H9 (cell line): ENCODE data around the gene TMEM98. TPM values are rescaled to one million over a fixed set of nuclear protein-coding genes. Genes with fewer than 3 reads are reported as not detected.

Experiments used
- DNase-seq: peaks from one replicate; pipeline ENCODE4 v3.0.0-alpha.2; 2017
- H2AFZ ChIP-seq: one replicate; pipeline ENCODE4 v1.6.1; 2013; ENCODE audit warnings: mild to moderate bottlenecking, low read length, control low read depth, moderate library complexity
- H2AK5ac ChIP-seq: 2 replicates; pipeline ENCODE4 v1.6.1; 2013; ENCODE audit warnings: low read length, control low read depth, mixed read lengths; ENCODE audit not compliant: insufficient read length
- H2BK120ac ChIP-seq: one replicate; pipeline ENCODE4 v1.6.1; 2013; ENCODE audit warnings: low read depth, mild to moderate bottlenecking, low read length, control low read depth, inconsistent platforms; ENCODE audit not compliant: poor library complexity, severe bottlenecking
- H2BK12ac ChIP-seq: 2 replicates; pipeline ENCODE4 v1.6.1; 2013; ENCODE audit warnings: low read length, control low read depth, mixed read lengths, low read depth; ENCODE audit not compliant: insufficient read length
- H2BK15ac ChIP-seq: 2 replicates; pipeline ENCODE4 v1.6.1; 2013; ENCODE audit warnings: low read depth, low read length, control low read depth
- H2BK20ac ChIP-seq: one replicate; pipeline ENCODE4 v1.6.1; 2013; ENCODE audit warnings: low read depth, mild to moderate bottlenecking, low read length, control low read depth, inconsistent platforms; ENCODE audit not compliant: poor library complexity, severe bottlenecking
- H2BK5ac ChIP-seq: 2 replicates; pipeline ENCODE4 v1.6.1; 2013; ENCODE audit warnings: low read length, control low read depth, mixed read lengths; ENCODE audit not compliant: insufficient read length
- H3K14ac ChIP-seq: 2 replicates; pipeline ENCODE4 v1.6.1; 2013; ENCODE audit warnings: low read length, control low read depth; ENCODE audit not compliant: insufficient read depth
- H3K18ac ChIP-seq: 2 replicates; pipeline ENCODE4 v1.6.1; 2013; ENCODE audit warnings: low read depth, mild to moderate bottlenecking, mixed read lengths, low read length, control low read depth; ENCODE audit not compliant: insufficient read length
- H3K23ac ChIP-seq: 2 replicates; pipeline ENCODE4 v1.6.1; 2013; ENCODE audit warnings: low read length, control low read depth, mixed read lengths, low read depth; ENCODE audit not compliant: insufficient read length
- H3K23me2 ChIP-seq: 2 replicates; pipeline ENCODE4 v1.6.1; 2013; ENCODE audit warnings: low read depth, mild to moderate bottlenecking, mixed read lengths, low read length, control low read depth; ENCODE audit not compliant: insufficient read length, poor library complexity, severe bottlenecking
- H3K27ac ChIP-seq: 2 replicates; pipeline ENCODE4 v1.5.1; 2013; ENCODE audit warnings: low read length, control low read depth, mixed read lengths, low read depth; ENCODE audit not compliant: insufficient read length
- H3K27me3 ChIP-seq: 2 replicates; pipeline ENCODE4 v1.6.1; 2013; ENCODE audit warnings: low read length, control low read depth, inconsistent platforms; ENCODE audit not compliant: insufficient read depth
- H3K4ac ChIP-seq: 2 replicates; pipeline ENCODE4 v1.6.1; 2013; ENCODE audit warnings: low read depth, mild to moderate bottlenecking, control low read depth, inconsistent platforms, low read length, moderate library complexity
- H3K4me1 ChIP-seq: 2 replicates; pipeline ENCODE4 v1.6.1; 2013; ENCODE audit warnings: low read length, control low read depth, inconsistent platforms; ENCODE audit not compliant: insufficient read depth
- H3K4me2 ChIP-seq: 2 replicates; pipeline ENCODE4 v1.6.1; 2013; ENCODE audit warnings: low read length, control low read depth, mixed read lengths; ENCODE audit not compliant: insufficient read length, insufficient read depth
- H3K56ac ChIP-seq: 2 replicates; pipeline ENCODE4 v1.6.1; 2013; ENCODE audit warnings: low read depth, mild to moderate bottlenecking, mixed read lengths, low read length, control low read depth; ENCODE audit not compliant: insufficient read length
- H3K79me1 ChIP-seq: 2 replicates; pipeline ENCODE4 v1.6.1; 2013; ENCODE audit warnings: low read depth, mild to moderate bottlenecking, moderate library complexity, low read length, control low read depth, inconsistent platforms; ENCODE audit not compliant: insufficient read depth, poor library complexity, severe bottlenecking
- H3K79me2 ChIP-seq: 2 replicates; pipeline ENCODE4 v1.6.1; 2013; ENCODE audit warnings: low read length, control low read depth, inconsistent platforms; ENCODE audit not compliant: insufficient read depth
- H3K9ac ChIP-seq: 2 replicates; pipeline ENCODE4 v1.6.1; 2013; ENCODE audit warnings: low read length, control low read depth, mixed read lengths; ENCODE audit not compliant: insufficient read length; ENCODE audit errors: extremely low read depth
- H3K9me3 ChIP-seq: one replicate; pipeline ENCODE4 v1.6.1; 2013; ENCODE audit warnings: low read depth, low read length, inconsistent platforms; ENCODE audit not compliant: control insufficient read depth
- H3T11ph ChIP-seq: one replicate; pipeline ENCODE4 v1.6.1; 2013; ENCODE audit warnings: mild to moderate bottlenecking, low read length, control low read depth, inconsistent platforms
- H4K20me1 ChIP-seq: one replicate; pipeline ENCODE4 v1.6.1; 2013; ENCODE audit not compliant: control insufficient read depth, insufficient read length, insufficient read depth
- H4K5ac ChIP-seq: 2 replicates; pipeline ENCODE4 v1.6.1; 2013; ENCODE audit warnings: low read depth, mild to moderate bottlenecking, mixed read lengths, low read length, control low read depth; ENCODE audit not compliant: insufficient read length
- H4K8ac ChIP-seq: replicated peaks from 2 replicates; pipeline ENCODE4 v1.6.1; 2013; ENCODE audit warnings: low read length, control low read depth, mixed read lengths, low read depth; ENCODE audit not compliant: insufficient read length
- H4K91ac ChIP-seq: 2 replicates; pipeline ENCODE4 v1.6.1; 2013; ENCODE audit warnings: low read depth, mild to moderate bottlenecking, moderate library complexity, mixed read lengths, low read length, control low read depth; ENCODE audit not compliant: insufficient read length
- H3K27ac Mint-ChIP-seq, 3 experiments: 2 replicates in 2 of 3; 3 replicates in 1 of 3; pipeline ENCODE4 v1.8.0; 2020 to 2021; ENCODE audit warnings: mixed read lengths in 3 of 3, mild to moderate bottlenecking in 1 of 3, moderate library complexity in 1 of 3
- H3K27me3 Mint-ChIP-seq: 2 replicates; pipeline ENCODE4 v1.8.0; 2021; ENCODE audit warnings: low read depth, mild to moderate bottlenecking, moderate library complexity, mixed read lengths
- H3K36me3 Mint-ChIP-seq, 3 experiments: 2 replicates in 2 of 3; 3 replicates in 1 of 3; pipeline ENCODE4 v1.8.0; 2020 to 2021; ENCODE audit warnings: low read depth in 3 of 3, mixed read lengths in 3 of 3; ENCODE audit not compliant: insufficient read depth in 1 of 3
- H3K4me1 Mint-ChIP-seq, 2 experiments: 2 replicates each; pipeline ENCODE4 v1.8.0; 2020; ENCODE audit warnings: mixed read lengths in 2 of 2
- H3K4me3 Mint-ChIP-seq, 2 experiments: 2 replicates in 1 of 2; 3 replicates in 1 of 2; pipeline ENCODE4 v1.8.0; 2020 to 2021; ENCODE audit warnings: mild to moderate bottlenecking in 2 of 2, mixed read lengths in 2 of 2, moderate library complexity in 1 of 2
- H3K9me3 Mint-ChIP-seq, 2 experiments: 2 replicates in 1 of 2; 3 replicates in 1 of 2; pipeline ENCODE4 v1.8.0; 2020; ENCODE audit warnings: mild to moderate bottlenecking in 2 of 2, mixed read lengths in 2 of 2, moderate library complexity in 1 of 2
- WGBS: extraction: QIAGEN DNeasy Blood & Tissue Kit; methylation state at CpG from one replicate; pipeline ENCODE4 v1.1.7; 2013; ENCODE audit warnings: missing lambda C conversion rate, low lambda C conversion rate, mixed read lengths; ENCODE audit not compliant: insufficient read length; ENCODE audit errors: extremely low coverage; 5-methylcytosine and 5-hydroxymethylcytosine counted together
- total RNA-seq: library from RNA; stranded (reverse); gene quantifications from 2 replicates; pipeline ENCODE4 v1.2.1, GENCODE V29; 2021
- TF ChIP-seq, protein P1 (sequence below): fragments of 200-600 bp; sonication (generic); conservative IDR thresholded peaks from 3 replicates; pipeline ENCODE4 v1.8.0; 2021; ENCODE audit warnings: antibody characterized with exemption, mild to moderate bottlenecking

Gene TMEM98
- total RNA-seq, 1 experiment from 2014 or later = 78.4 TPM

DNA sequence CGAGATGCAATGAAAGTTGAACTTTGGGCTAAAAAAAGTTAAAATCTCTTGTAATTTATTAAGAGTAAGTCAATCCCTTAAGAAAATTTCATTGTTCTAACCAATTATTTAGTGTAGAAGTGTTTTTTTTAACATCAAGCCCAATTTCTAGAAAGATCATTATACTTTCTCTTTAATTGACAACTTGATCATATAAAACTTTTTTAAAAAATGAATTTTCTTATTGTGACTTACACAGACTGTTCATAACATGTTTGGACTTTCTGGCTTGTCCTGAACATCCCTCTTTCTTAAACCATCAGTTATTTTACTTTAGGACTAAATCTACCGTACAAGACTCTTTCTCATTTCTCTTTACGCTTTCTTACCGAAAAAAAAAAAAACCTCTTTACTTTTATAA, 26.2 kb upstream of the TMEM98 start:
- Mint-ChIP-seq H3K4me1 (no peaks in the 10 kb centered on the region), H3K27me3 (peaks cover 4% of the 10 kb centered on the region; the same call in 1 of the 2 replicates), H3K36me3 (peaks cover 0 to 9% (median 2%) of the 10 kb centered on the region in 3 experiments; a peak in 3 of 7 replicates), H3K9me3 (peaks cover 9 to 14% of the 10 kb centered on the region in 2 experiments), H3K27ac (no peak overlapping the region), H3K4me3 (no peak overlapping the region)
- H2AFZ ChIP-seq = no peak overlapping the region
- DNase-seq = no peak
- 100% methylated on average over 3 of the region's 4 CpGs for WGBS
- H2BK5ac ChIP-seq = no peak overlapping the region
- H3K4me2 ChIP-seq = no peak overlapping the region
- H4K5ac ChIP-seq = no peak overlapping the region
- no peaks in the 10 kb centered on the region for H3K79me1 ChIP-seq
- no peak overlapping the region for H2BK12ac ChIP-seq
- H3K27me3 ChIP-seq = no peaks in the 10 kb centered on the region
- no peak overlapping the region for H3K4ac ChIP-seq
- H3K9me3 ChIP-seq = no peaks in the 10 kb centered on the region
- H3K56ac ChIP-seq = no peak overlapping the region
- no peak overlapping the region for H2BK120ac ChIP-seq
- H3K79me2 ChIP-seq = no peaks in the 10 kb centered on the region
- H4K20me1 ChIP-seq = no peaks in the 10 kb centered on the region
- H3K18ac ChIP-seq = no peak overlapping the region
- no peak overlapping the region for H2AK5ac ChIP-seq
- H3K23me2 ChIP-seq = no peaks in the 10 kb centered on the region
- no peak overlapping the region for H3K14ac ChIP-seq
- H3K4me1 ChIP-seq = no peaks in the 10 kb centered on the region
- H2BK20ac ChIP-seq = no peak overlapping the region
- no peak overlapping the region for H4K91ac ChIP-seq
- no peak overlapping the region for H3K27ac ChIP-seq
- no peak overlapping the region for H3T11ph ChIP-seq
- no peak overlapping the region for H3K23ac ChIP-seq
- no peak overlapping the region for H4K8ac ChIP-seq
- no peak overlapping the region for H2BK15ac ChIP-seq
- H3K9ac ChIP-seq = no peak overlapping the region
- TF ChIP-seq, protein P1, sequence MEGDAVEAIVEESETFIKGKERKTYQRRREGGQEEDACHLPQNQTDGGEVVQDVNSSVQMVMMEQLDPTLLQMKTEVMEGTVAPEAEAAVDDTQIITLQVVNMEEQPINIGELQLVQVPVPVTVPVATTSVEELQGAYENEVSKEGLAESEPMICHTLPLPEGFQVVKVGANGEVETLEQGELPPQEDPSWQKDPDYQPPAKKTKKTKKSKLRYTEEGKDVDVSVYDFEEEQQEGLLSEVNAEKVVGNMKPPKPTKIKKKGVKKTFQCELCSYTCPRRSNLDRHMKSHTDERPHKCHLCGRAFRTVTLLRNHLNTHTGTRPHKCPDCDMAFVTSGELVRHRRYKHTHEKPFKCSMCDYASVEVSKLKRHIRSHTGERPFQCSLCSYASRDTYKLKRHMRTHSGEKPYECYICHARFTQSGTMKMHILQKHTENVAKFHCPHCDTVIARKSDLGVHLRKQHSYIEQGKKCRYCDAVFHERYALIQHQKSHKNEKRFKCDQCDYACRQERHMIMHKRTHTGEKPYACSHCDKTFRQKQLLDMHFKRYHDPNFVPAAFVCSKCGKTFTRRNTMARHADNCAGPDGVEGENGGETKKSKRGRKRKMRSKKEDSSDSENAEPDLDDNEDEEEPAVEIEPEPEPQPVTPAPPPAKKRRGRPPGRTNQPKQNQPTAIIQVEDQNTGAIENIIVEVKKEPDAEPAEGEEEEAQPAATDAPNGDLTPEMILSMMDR = no peak
